Esophagus squamous epithelium (tissue), 5 donors: Measurements from ENCODE around the gene DGUOK. TPM values are rescaled to one million over a fixed set of nuclear protein-coding genes. Genes with fewer than 3 reads are reported as not detected.

ENCODE experiments used
- DNase-seq: peaks from one replicate; lab custom pipeline; 2025; lab: John Stamatoyannopoulos, UW
- H3K27ac ChIP-seq, 4 donors: fragments of 200-600 bp; sonication (generic); one replicate each; pipeline ENCODE4 v1.5.1; 2016 to 2019; ENCODE audit warnings: mild to moderate bottlenecking in 1 of 4
- H3K27me3 ChIP-seq, 4 donors: fragments of 200-600 bp; sonication (generic); 1 replicate in 3 of 4; 2 replicates in 1 of 4; pipeline versions ENCODE4 v1.5.1 to v1.6.0; 2017 to 2021; ENCODE audit warnings: antibody characterized with exemption in 1 of 4
- H3K36me3 ChIP-seq, 3 donors: fragments of 200-600 bp; sonication (generic); one replicate each; pipeline ENCODE4 v1.5.1; 2016 to 2019
- H3K4me1 ChIP-seq, 3 donors: fragments of 200-600 bp; sonication (generic); one replicate each; pipeline ENCODE4 v1.5.1; 2017 to 2019
- H3K4me3 ChIP-seq, 4 donors: fragments of 200-600 bp; sonication (generic); 1 replicate in 3 of 4; 2 replicates in 1 of 4; pipeline ENCODE4 v1.5.1; 2016 to 2019; ENCODE audit warnings: mild to moderate bottlenecking in 2 of 4, moderate library complexity in 1 of 4
- H3K9me3 ChIP-seq, 3 donors: fragments of 200-600 bp; sonication (generic); one replicate each; pipeline ENCODE4 v1.5.1; 2016 to 2019
- CTCF ChIP-seq, 6 experiments: fragments of 450-650 bp in 4 of 6; fragments of 200-600 bp in 2 of 6; sonication (generic) in 2 of 6; IDR thresholded peaks; one replicate each; pipeline ENCODE4 v1.5.1; 2016 to 2019; ENCODE audit warnings: antibody characterized with exemption in 6 of 6, mild to moderate bottlenecking in 4 of 6, moderate library complexity in 4 of 6
- POLR2A ChIP-seq, 4 donors: fragments of 450-650 bp; IDR thresholded peaks; one replicate each; pipeline ENCODE4 v1.6.1; 2017; ENCODE audit warnings: antibody characterized with exemption in 4 of 4, mild to moderate bottlenecking in 4 of 4, moderate library complexity in 3 of 4
- WGBS, 2 donors: methylation state at CpG; one replicate each; pipeline ENCODE4 v1.1.5; 2018; 5-methylcytosine and 5-hydroxymethylcytosine counted together
- intact Hi-C: fragments of 100-400 bp; cut with DNase I; formaldehyde crosslinking; loops from one replicate; pipeline ENCODE4 v1.15.0; 2022
- total RNA-seq, 4 donors: library from RNA; depleted of rRNA; stranded (reverse); fragments of >200 nt; gene quantifications; one replicate each; pipeline ENCODE4 v1.1.0, GENCODE V29; 2016
- donor health status: DM: yes; HTN: yes; CAD: no.

The DGUOK gene
- total RNA-seq, 4 donors from 2014 or later: 23.5 to 53.4 (median 40.2) TPM

- no peak overlapping the region for H3K4me3 ChIP-seq
Measured at GRCh38 chr2:73919596-73920228, 7.0 kb upstream of the DGUOK start.

GRCh38 chr2:73920577-73921545, 5.8 kb upstream of the DGUOK start:
- intact Hi-C loops: no loop called here
- no peak for TF ChIP-seq POLR2A (IDR thresholded peaks at IDR 0.05)
- TF ChIP-seq CTCF (IDR thresholded peaks at IDR 0.05): peak in 4 of 6 experiments; percentile 18 to 36 (median 20)
- Histone ChIP-seq H3K27me3 (peaks cover 0 to 8% (median 0%) of the 10 kb centered on the region in 4 donors), H3K4me3 (no peak overlapping the region), H3K36me3 (no peaks in the 10 kb centered on the region), H3K27ac (peak overlapping the region in 2 of 4 donors; percentile 25 to 42), H3K9me3 (no peaks in the 10 kb centered on the region), H3K4me1 (peaks cover 0 to 10% (median 0%) of the 10 kb centered on the region in 3 donors)
- DNase-seq: no peak
- 53 to 67% methylated on average over 7 to 11 of the region's 12 CpGs for whole genome bisulfite sequencing, 2 donors

More at GRCh38 chr2:73919596-73920228, 7.0 kb upstream of the DGUOK start:
- Histone ChIP-seq H3K27ac (no peak overlapping the region), H3K36me3 (no peaks in the 10 kb centered on the region), H3K27me3 (peaks cover 0 to 8% (median 0%) of the 10 kb centered on the region in 4 donors), H3K4me1 (no peaks in the 10 kb centered on the region), H3K9me3 (no peaks in the 10 kb centered on the region)
- TF ChIP-seq POLR2A (IDR thresholded peaks at IDR 0.05) (no peak), CTCF (IDR thresholded peaks at IDR 0.05) (no peak)
- WGBS, 2 donors: 74 to 85% methylated on average over 7 of the region's 7 CpGs
- intact Hi-C loops: no loop called here
- DNase-seq: no peak

GRCh38 chr2:73921581-73921980, 5.1 kb upstream of the DGUOK start:
- Histone ChIP-seq H3K4me3 (no peak overlapping the region), H3K9me3 (no peaks in the 10 kb centered on the region), H3K4me1 (peaks cover 0 to 15% (median 0%) of the 10 kb centered on the region in 3 donors), H3K36me3 (no peaks in the 10 kb centered on the region), H3K27ac (peak overlapping the region in 2 of 4 donors; percentile 25 to 42), H3K27me3 (peaks cover 0 to 8% (median 0%) of the 10 kb centered on the region in 4 donors)
- TF ChIP-seq CTCF (IDR thresholded peaks at IDR 0.05) (no peak), POLR2A (IDR thresholded peaks at IDR 0.05) (no peak)
- intact Hi-C loops: no loop called here
- DNase-seq: no peak
- 79 to 86% methylated on average over 4 to 5 of the region's 9 CpGs for WGBS, 2 donors

- peaks cover 0 to 8% (median 0%) of the 10 kb centered on the region in 4 donors for H3K27me3 ChIP-seq
- H3K4me3 ChIP-seq: no peak overlapping the region
- H3K36me3 ChIP-seq: no peaks in the 10 kb centered on the region
- no peak for TF ChIP-seq CTCF (IDR thresholded peaks at IDR 0.05)
- no peak for TF ChIP-seq POLR2A (IDR thresholded peaks at IDR 0.05)
- intact Hi-C loops: no loop called here
- peaks cover 0 to 23% (median 5%) of the 10 kb centered on the region in 3 donors for H3K4me1 ChIP-seq
- WGBS, 2 donors: 44 to 46% methylated on average over 5 of the region's 5 CpGs
- no peaks in the 10 kb centered on the region for H3K9me3 ChIP-seq
- H3K27ac ChIP-seq: no peak overlapping the region
- no peak for DNase-seq
Measured at GRCh38 chr2:73922681-73923080, 4.0 kb upstream of the DGUOK start.
